CMK (cell line): ENCODE data around the gene ANTKMT.
"Not testable (repeated sequence)": the region's sequence is repeated elsewhere in the genome, so short reads cannot be mapped to it uniquely, and the experiment has no call there.

Experiments
- DNase-seq: peaks from one replicate; pipeline ENCODE4 v3.0.0-alpha.2; 2010; ENCODE audit warnings: low read depth

Gene ANTKMT

GRCh38 chr16:728131-728889 lies 7.4 kb downstream of the ANTKMT start:
- peak; percentile 69 for DNase-seq

GRCh38 chr16:728890-729744 lies 8.2 kb downstream of the ANTKMT start:
- DNase-seq: no peak

- DNase-seq: no peak
These were observed 9.1 kb downstream of the ANTKMT start for GRCh38 chr16:729768-730665.

- no peak for DNase-seq
These were observed 9.9 kb downstream of the ANTKMT start for GRCh38 chr16:730666-731509.

- DNase-seq: no peak
These were observed 11.4 kb downstream of the ANTKMT start for GRCh38 chr16:732332-732731.

GRCh38 chr16:732936-733335 lies 12.0 kb downstream of the ANTKMT start:
- DNase-seq: no peak

GRCh38 chr16:733382-734207 lies 12.6 kb downstream of the ANTKMT start:
- no peak for DNase-seq

GRCh38 chr16:734208-734980 lies 13.4 kb downstream of the ANTKMT start:
- no peak for DNase-seq

GRCh38 chr16:734981-735881 lies 14.3 kb downstream of the ANTKMT start:
- DNase-seq: no peak

GRCh38 chr16:735982-736453 lies 15.1 kb downstream of the ANTKMT start:
- DNase-seq: no peak

GRCh38 chr16:736936-737481 lies 16.1 kb downstream of the ANTKMT start:
- no peak for DNase-seq

- DNase-seq: no peak
These were observed 18.9 kb downstream of the ANTKMT start for GRCh38 chr16:739560-740458.

- DNase-seq: peak; percentile 41
These were observed 19.5 kb downstream of the ANTKMT start for GRCh38 chr16:740459-740763.

GRCh38 chr16:740764-741505 lies 20.0 kb downstream of the ANTKMT start, which contains the start of gene CIAO3:
Gene CIAO3 (minus strand): TSS chr16:740997. CDS start chr16:740985, 12 bp downstream.
- peak; percentile 77 for DNase-seq

- no peak for DNase-seq
These were observed 21.2 kb downstream of the ANTKMT start for GRCh38 chr16:741986-742629.

- DNase-seq: not testable (repeated sequence)
These were observed 21.9 kb downstream of the ANTKMT start for GRCh38 chr16:742894-743293.
